ENCODE results near the gene PTPRA. TPM values are rescaled to one million over a fixed set of nuclear protein-coding genes. Genes with fewer than 3 reads are reported as not detected.
"Not testable (repeated sequence)": the region's sequence is repeated elsewhere in the genome, so short reads cannot be mapped to it uniquely, and the experiment has no call there.

Gene PTPRA
- total RNA-seq, 1 donor from 2014 or later, result 36.5 TPM

DNA sequence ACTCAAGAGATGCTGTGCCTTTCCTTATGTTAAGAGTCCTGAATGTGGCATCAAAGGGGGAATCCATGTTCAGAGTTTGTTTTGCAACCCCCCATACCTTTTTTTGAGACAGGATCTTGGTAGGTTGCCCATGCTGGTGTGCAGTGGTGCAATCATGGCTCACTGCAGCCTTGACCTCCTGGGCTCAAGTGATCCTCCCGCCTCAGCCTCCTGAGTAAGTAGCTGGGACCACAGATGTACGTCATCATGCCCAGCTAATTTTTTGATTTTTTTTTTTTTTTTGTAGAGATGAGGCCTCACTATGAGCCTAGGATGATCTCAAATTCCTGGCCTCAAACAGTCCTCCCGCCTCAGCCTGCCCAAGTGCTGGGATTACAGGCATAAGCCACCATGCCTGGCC lies 16.5 kb downstream of the PTPRA start:
- no peak for ATAC-seq

DNA sequence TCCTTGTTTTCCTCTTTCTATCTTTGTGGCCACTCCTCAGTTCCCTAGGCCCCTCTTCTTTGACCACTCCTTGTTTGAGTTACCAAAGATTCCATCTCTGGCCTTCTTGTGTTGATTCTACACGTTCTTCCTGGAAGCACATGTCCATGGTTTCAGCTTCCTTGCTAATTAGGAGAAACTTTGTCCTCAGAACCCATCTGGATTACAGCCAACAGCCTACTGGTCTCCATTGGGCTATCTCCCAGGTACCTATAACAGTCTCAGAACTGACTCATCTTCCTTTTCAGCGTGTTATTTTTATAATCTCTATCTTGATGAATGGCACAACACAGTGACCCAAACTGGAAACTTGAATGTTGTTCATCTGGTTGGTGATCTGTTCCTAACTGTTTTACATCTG lies 17.5 kb downstream of the PTPRA start:
- peak; percentile 34 for ATAC-seq

DNA sequence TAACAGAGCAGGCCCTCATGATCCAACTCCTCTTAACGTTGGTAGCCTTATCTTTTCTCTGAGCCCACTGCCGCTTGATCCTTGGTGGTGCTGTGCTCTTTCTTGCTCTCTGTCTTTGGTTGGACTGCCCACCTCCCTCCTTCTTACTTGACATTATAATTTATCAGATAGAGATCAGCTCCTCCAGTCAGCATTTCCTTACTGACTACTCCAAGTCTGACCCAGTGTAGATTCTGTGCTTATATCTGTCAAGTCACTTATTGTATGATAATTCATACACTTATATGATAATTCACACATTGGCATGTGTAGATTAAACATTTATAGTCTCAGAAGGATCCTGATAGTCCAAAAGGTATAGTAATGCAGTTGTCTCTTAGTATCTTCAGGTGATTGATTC lies 18.1 kb downstream of the PTPRA start:
- ATAC-seq, result no peak

GRCh38 chr20:2892376-2892775 lies 19.1 kb downstream of the PTPRA start:
- no peak for ATAC-seq

GRCh38 chr20:2894221-2894620 lies 20.9 kb downstream of the PTPRA start:
- no peak for ATAC-seq

GRCh38 chr20:2895154-2895553 lies 21.9 kb downstream of the PTPRA start:
- not testable (repeated sequence) for ATAC-seq

GRCh38 chr20:2899243-2899642 lies 26.0 kb downstream of the PTPRA start:
- ATAC-seq, result no peak

- ATAC-seq, result no peak
Observed at GRCh38 chr20:2900845-2901592, 27.7 kb downstream of the PTPRA start.

- no peak for ATAC-seq
Observed at GRCh38 chr20:2902291-2902690, 29.0 kb downstream of the PTPRA start.

- ATAC-seq, result no peak
Observed at GRCh38 chr20:2902818-2903217, 29.5 kb downstream of the PTPRA start.

DNA sequence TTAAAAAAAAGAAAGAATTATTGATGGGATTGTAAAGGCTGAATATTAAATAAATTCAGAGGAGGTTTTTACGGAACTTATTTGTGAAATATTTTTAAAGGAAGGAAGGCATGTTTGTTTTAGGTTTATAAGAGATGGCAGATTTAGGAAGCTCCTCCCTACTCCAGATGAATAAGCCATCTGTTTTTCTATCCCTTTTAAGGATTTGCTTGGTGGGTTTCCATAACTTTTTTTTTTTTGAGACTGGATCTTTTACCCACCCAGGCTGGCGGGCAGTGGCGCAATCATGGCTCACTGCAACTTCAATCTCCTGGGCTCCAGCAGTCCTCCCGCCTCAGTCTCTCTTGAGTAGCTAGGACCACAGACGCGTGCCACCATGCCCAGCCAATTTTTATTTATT lies 30.4 kb downstream of the PTPRA start:
- no peak for ATAC-seq

GRCh38 chr20:2907519-2907918 lies 34.2 kb downstream of the PTPRA start:
- ATAC-seq, result no peak

- ATAC-seq, result no peak
Observed at GRCh38 chr20:2909953-2910352, 36.7 kb downstream of the PTPRA start.

- no peak for ATAC-seq
Observed at GRCh38 chr20:2911200-2911599, 37.9 kb downstream of the PTPRA start.

DNA sequence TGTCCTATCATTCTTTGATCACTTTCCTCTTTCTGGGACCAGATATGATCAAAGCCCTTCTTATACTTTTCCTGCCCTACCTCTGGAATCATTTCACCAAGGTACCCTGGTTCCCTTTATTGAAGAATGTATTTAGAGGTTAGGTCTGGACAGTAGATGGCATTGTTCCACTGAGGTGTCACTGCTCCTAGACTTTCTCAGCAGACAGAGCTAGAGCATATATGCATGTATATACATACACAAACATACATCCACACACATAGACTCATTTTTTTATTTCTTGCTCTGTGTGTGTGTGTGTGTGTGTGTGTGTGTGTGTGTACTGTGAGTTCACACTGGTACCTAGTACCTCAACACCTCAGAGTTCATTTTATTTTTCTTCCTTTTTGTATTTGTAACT lies 40.9 kb downstream of the PTPRA start:
- ATAC-seq, result no peak

DNA sequence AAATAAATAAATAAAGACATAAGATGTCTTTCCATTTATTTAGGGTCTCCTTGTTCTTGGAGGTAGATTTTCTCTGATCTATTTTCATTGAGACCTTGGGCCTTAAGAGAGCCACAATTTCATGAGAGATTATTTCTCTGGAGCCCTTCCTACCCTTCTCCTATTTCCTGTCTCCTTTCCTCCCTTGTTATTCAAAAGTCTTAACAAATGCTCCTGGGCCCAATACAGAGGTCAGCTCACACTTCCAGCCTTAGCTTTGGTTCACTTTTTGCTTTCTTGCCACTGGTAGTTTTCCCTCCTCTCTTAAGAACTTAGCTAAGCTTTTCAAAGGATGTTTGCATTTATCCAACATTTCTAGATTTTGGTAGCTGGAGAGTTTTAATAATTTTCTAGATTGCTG lies 44.0 kb downstream of the PTPRA start:
- ATAC-seq, result no peak

GRCh38 chr20:2918096-2919049 lies 45.1 kb downstream of the PTPRA start:
- no peak for ATAC-seq

DNA sequence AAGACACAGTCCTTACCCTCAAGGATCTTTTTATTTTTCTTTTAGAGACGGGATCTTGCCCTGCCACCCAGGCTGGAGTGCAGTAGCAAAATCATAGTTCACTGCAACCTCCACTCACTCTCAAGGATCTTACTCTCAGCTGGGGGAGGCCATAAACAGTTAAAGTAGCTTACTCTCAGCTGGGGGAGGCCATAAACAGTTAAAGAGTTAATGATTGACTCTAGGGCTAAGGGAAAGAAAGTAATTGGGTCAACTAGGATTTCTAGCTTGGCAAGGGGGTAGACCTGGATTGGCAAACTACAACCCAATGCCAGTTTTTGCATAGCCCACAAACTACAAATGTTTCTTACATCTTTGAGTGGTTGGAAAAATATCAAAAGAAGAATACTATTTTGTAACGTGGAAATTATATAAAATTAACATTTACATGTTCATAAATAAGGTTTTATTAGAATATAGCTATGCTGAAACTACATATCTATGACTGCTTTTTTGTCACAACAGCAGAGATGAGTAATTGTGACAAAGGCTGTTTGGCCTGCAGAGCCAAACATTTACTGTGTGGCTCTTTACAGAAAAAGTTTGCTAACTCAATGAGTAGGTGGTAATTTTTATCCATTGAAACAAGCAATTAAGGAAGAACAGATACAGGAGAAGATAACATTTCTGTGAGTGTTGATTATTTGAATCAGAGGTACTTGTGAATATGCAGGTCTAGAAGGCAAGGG lies 46.4 kb downstream of the PTPRA start:
- ATAC-seq, result no peak

DNA sequence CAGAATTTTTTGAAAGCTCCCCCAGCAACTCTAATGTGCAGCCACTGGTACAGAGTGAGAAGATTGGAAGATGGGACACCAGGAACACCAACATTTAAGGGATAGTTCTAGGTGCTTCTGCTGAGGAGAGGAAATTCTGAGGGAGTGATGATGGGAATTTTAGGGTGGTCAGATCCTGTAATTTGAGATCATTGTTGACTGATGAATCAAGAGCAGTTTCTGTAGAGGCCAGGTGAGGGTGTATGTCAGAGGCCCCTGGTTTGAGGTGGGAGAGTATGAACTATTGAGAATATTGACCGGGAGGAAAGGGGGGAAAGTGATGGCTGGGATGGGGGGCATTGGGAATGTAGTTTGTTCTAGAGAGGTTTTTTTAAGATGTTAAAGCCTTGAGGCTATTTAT lies 47.2 kb downstream of the PTPRA start:
- no peak for ATAC-seq

DNA sequence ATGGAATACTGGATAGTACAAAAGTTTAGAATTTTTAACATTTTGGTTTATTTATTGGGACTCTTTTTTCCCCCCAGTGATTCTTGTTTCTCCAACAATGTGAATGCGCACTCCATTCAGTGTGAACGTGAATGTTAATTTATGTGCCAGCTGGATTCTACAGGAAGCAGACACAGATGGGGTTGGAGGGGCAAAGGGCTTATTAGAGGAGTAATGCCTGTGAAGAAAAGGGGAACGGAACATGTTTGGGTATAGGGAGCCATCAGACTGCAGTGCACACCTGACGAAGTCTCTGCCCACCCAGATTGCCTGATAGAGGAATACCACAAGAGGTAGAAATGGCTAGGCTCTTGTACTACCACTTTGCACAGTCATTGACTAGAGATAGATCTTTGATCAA lies 48.2 kb downstream of the PTPRA start:
- no peak for ATAC-seq

DNA sequence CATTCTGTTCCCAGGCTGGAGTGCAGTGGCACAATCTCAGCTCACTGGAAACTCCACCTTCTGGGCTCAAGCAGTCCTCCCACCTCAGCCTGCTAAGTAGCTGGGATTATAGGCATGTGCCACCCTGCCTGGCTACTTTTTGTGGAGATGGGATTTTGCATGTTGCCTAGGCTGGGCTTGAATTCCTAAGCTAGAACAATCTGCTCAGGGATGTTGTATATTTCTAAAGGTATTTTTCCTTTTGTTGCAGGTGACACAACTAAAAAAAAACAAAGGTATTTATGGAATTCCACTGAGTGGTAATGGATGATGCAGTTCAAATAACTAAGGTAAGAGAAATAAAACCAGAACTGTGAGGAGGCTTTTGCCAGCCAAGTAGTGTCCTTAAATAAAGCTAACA lies 49.7 kb downstream of the PTPRA start:
- ATAC-seq, result no peak

- no peak for ATAC-seq
Observed at GRCh38 chr20:2930538-2930937, 57.3 kb downstream of the PTPRA start.

DNA sequence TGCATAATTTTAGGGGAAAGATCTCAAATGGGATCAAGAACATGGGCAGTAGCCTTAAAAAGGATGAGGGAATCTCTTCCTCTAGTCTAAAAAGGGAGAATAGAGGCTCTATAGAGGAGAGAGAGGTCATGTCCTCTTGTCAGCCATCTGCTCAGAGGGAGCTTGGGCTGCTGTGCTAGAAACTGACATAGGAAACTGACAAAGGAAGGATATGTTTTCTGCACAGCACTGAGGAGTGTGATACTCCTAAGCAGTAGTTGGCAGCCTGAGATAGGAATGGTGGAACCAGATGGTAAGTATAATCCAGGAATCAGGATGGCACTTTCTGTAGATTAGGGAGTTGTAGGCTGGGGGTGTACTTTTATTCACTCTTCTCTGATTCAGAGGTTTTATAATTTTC lies 59.2 kb downstream of the PTPRA start:
- no peak for ATAC-seq
